ENCODE measurements around the gene TPM2. TPM values are rescaled to one million over a fixed set of nuclear protein-coding genes. Genes with fewer than 3 reads are reported as not detected.

TPM2 gene
- polyA plus RNA-seq, 1 donor = 463 TPM

GRCh38 chr9:35665471-35665818 lies 24.3 kb downstream of the TPM2 start:
- Histone ChIP-seq H3K36me3 (ENCODE audit: control insufficient read depth, insufficient read depth, low read length) (peaks cover 7% of the 10 kb centered on the region), H3K27me3 (ENCODE audit: control insufficient read depth, insufficient read depth, low read length) (no peaks in the 10 kb centered on the region), H3K4me3 (ENCODE audit: low read length) (peak overlapping the region; percentile 62), H3K27ac (ENCODE audit: low read length) (no peak overlapping the region), H3K9me3 (ENCODE audit: control insufficient read depth, low read depth, low read length) (no peaks in the 10 kb centered on the region), H3K4me1 (ENCODE audit: control insufficient read depth, insufficient read depth, low read length) (peaks cover 19% of the 10 kb centered on the region)
- DNase-seq = no peak
- WGBS (ENCODE audit: insufficient coverage, low lambda C conversion rate) = 82% methylated on average over 3 of the region's 5 CpGs

GRCh38 chr9:35664531-35665470 lies 24.9 kb downstream of the TPM2 start, which contains the start of gene ARHGEF39:
Gene ARHGEF39, minus strand, starts transcription at chr9:35665195. Its CDS starts 26 bp downstream, at chr9:35665169.
- H3K9me3 ChIP-seq (ENCODE audit: control insufficient read depth, low read depth, low read length) = no peaks in the 10 kb centered on the region
- peaks cover 17% of the 10 kb centered on the region for H3K4me1 ChIP-seq (ENCODE audit: control insufficient read depth, insufficient read depth, low read length)
- DNase-seq = peak; percentile 80 to 83
- no peaks in the 10 kb centered on the region for H3K27me3 ChIP-seq (ENCODE audit: control insufficient read depth, insufficient read depth, low read length)
- H3K27ac ChIP-seq (ENCODE audit: low read length) = peak within 1 kb of the TSS; percentile 2
- peak within 1 kb of the TSS; percentile 62 for H3K4me3 ChIP-seq (ENCODE audit: low read length)
- no CpG with 5 or more reads among the region's 58 CpGs for WGBS (ENCODE audit: insufficient coverage, low lambda C conversion rate)
- peaks cover 12% of the 10 kb centered on the region for H3K36me3 ChIP-seq (ENCODE audit: control insufficient read depth, insufficient read depth, low read length)

GRCh38 chr9:35662437-35662836 lies 27.3 kb downstream of the TPM2 start:
- peaks cover 9% of the 10 kb centered on the region for H3K4me1 ChIP-seq (ENCODE audit: control insufficient read depth, insufficient read depth, low read length)
- DNase-seq = no peak
- peaks cover 3% of the 10 kb centered on the region for H3K9me3 ChIP-seq (ENCODE audit: control insufficient read depth, low read depth, low read length)
- H3K27me3 ChIP-seq (ENCODE audit: control insufficient read depth, insufficient read depth, low read length) = no peaks in the 10 kb centered on the region
- H3K27ac ChIP-seq (ENCODE audit: low read length) = no peak overlapping the region
- WGBS (ENCODE audit: insufficient coverage, low lambda C conversion rate) = no CpG with 5 or more reads among the region's 7 CpGs
- H3K36me3 ChIP-seq (ENCODE audit: control insufficient read depth, insufficient read depth, low read length) = peaks cover 12% of the 10 kb centered on the region
- H3K4me3 ChIP-seq (ENCODE audit: low read length) = no peak overlapping the region

GRCh38 chr9:35661756-35662350 lies 27.9 kb downstream of the TPM2 start:
- peaks cover 3% of the 10 kb centered on the region for H3K9me3 ChIP-seq (ENCODE audit: control insufficient read depth, low read depth, low read length)
- H3K36me3 ChIP-seq (ENCODE audit: control insufficient read depth, insufficient read depth, low read length) = peaks cover 12% of the 10 kb centered on the region
- H3K4me3 ChIP-seq (ENCODE audit: low read length) = no peak overlapping the region
- H3K27me3 ChIP-seq (ENCODE audit: control insufficient read depth, insufficient read depth, low read length) = no peaks in the 10 kb centered on the region
- DNase-seq = no peak
- H3K27ac ChIP-seq (ENCODE audit: low read length) = no peak overlapping the region
- H3K4me1 ChIP-seq (ENCODE audit: control insufficient read depth, insufficient read depth, low read length) = peaks cover 9% of the 10 kb centered on the region
- WGBS (ENCODE audit: insufficient coverage, low lambda C conversion rate) = 67% methylated on average over 1 of the region's 3 CpGs

GRCh38 chr9:35660966-35661415 lies 28.7 kb downstream of the TPM2 start:
- Histone ChIP-seq H3K27ac (ENCODE audit: low read length) (peak overlapping the region; percentile 52), H3K9me3 (ENCODE audit: control insufficient read depth, low read depth, low read length) (peaks cover 3% of the 10 kb centered on the region), H3K36me3 (ENCODE audit: control insufficient read depth, insufficient read depth, low read length) (peaks cover 12% of the 10 kb centered on the region), H3K4me1 (ENCODE audit: control insufficient read depth, insufficient read depth, low read length) (peaks cover 14% of the 10 kb centered on the region), H3K4me3 (ENCODE audit: low read length) (no peak overlapping the region), H3K27me3 (ENCODE audit: control insufficient read depth, insufficient read depth, low read length) (no peaks in the 10 kb centered on the region)
- WGBS (ENCODE audit: insufficient coverage, low lambda C conversion rate) = 0% methylated on average over 1 of the region's 9 CpGs
- DNase-seq = peak in 1 of 2 donors; percentile 62

- peaks cover 12% of the 10 kb centered on the region for H3K36me3 ChIP-seq (ENCODE audit: control insufficient read depth, insufficient read depth, low read length)
- H3K4me1 ChIP-seq (ENCODE audit: control insufficient read depth, insufficient read depth, low read length) = peaks cover 9% of the 10 kb centered on the region
- no CpG with 5 or more reads among the region's 3 CpGs for WGBS (ENCODE audit: insufficient coverage, low lambda C conversion rate)
- no peak for DNase-seq
- no peaks in the 10 kb centered on the region for H3K27me3 ChIP-seq (ENCODE audit: control insufficient read depth, insufficient read depth, low read length)
- H3K4me3 ChIP-seq (ENCODE audit: low read length) = peak overlapping the region; percentile 92
- H3K9me3 ChIP-seq (ENCODE audit: control insufficient read depth, low read depth, low read length) = peaks cover 3% of the 10 kb centered on the region
- H3K27ac ChIP-seq (ENCODE audit: low read length) = peak overlapping the region; percentile 90
Observed at GRCh38 chr9:35659340-35659739, 30.4 kb downstream of the TPM2 start.

- peak overlapping the region; percentile 90 for H3K27ac ChIP-seq (ENCODE audit: low read length)
- no CpG with 5 or more reads among the region's 2 CpGs for WGBS (ENCODE audit: insufficient coverage, low lambda C conversion rate)
- peak overlapping the region; percentile 92 for H3K4me3 ChIP-seq (ENCODE audit: low read length)
- peaks cover 12% of the 10 kb centered on the region for H3K36me3 ChIP-seq (ENCODE audit: control insufficient read depth, insufficient read depth, low read length)
- H3K9me3 ChIP-seq (ENCODE audit: control insufficient read depth, low read depth, low read length) = peaks cover 3% of the 10 kb centered on the region
- H3K27me3 ChIP-seq (ENCODE audit: control insufficient read depth, insufficient read depth, low read length) = no peaks in the 10 kb centered on the region
- peaks cover 9% of the 10 kb centered on the region for H3K4me1 ChIP-seq (ENCODE audit: control insufficient read depth, insufficient read depth, low read length)
- no peak for DNase-seq
Observed at GRCh38 chr9:35658968-35659220, 30.8 kb downstream of the TPM2 start.

GRCh38 chr9:35658137-35658967 lies 31.4 kb downstream of the TPM2 start, which contains the start of gene CCDC107:
Gene CCDC107, plus strand, starts transcription at chr9:35658292. Its CDS starts 88 bp downstream, at chr9:35658380.
- no CpG with 5 or more reads among the region's 67 CpGs for WGBS (ENCODE audit: insufficient coverage, low lambda C conversion rate)
- Histone ChIP-seq H3K4me3 (ENCODE audit: low read length) (peak within 1 kb of the TSS; percentile 92), H3K27me3 (ENCODE audit: control insufficient read depth, insufficient read depth, low read length) (no peaks in the 10 kb centered on the region), H3K36me3 (ENCODE audit: control insufficient read depth, insufficient read depth, low read length) (peaks cover 12% of the 10 kb centered on the region), H3K4me1 (ENCODE audit: control insufficient read depth, insufficient read depth, low read length) (peaks cover 9% of the 10 kb centered on the region), H3K27ac (ENCODE audit: low read length) (peak within 1 kb of the TSS; percentile 90), H3K9me3 (ENCODE audit: control insufficient read depth, low read depth, low read length) (peaks cover 3% of the 10 kb centered on the region)
- DNase-seq = peak; percentile 82 to 86

GRCh38 chr9:35657546-35658136 lies 32.1 kb downstream of the TPM2 start, which contains the start of gene RMRP:
Gene RMRP, minus strand, starts transcription at chr9:35658019.
- H3K27me3 ChIP-seq (ENCODE audit: control insufficient read depth, insufficient read depth, low read length) = no peaks in the 10 kb centered on the region
- peak within 1 kb of the TSS; percentile 90 for H3K27ac ChIP-seq (ENCODE audit: low read length)
- H3K36me3 ChIP-seq (ENCODE audit: control insufficient read depth, insufficient read depth, low read length) = peaks cover 12% of the 10 kb centered on the region
- DNase-seq = peak; percentile 100
- peak within 1 kb of the TSS; percentile 92 for H3K4me3 ChIP-seq (ENCODE audit: low read length)
- peaks cover 9% of the 10 kb centered on the region for H3K4me1 ChIP-seq (ENCODE audit: control insufficient read depth, insufficient read depth, low read length)
- 0% methylated on average over 1 of the region's 42 CpGs for WGBS (ENCODE audit: insufficient coverage, low lambda C conversion rate)
- peaks cover 3% of the 10 kb centered on the region for H3K9me3 ChIP-seq (ENCODE audit: control insufficient read depth, low read depth, low read length)
